Left renal cortex interstitium (tissue), 4 donors: ENCODE measurements around the gene ERMAP. TPM values are rescaled to one million over a fixed set of nuclear protein-coding genes. Genes with fewer than 3 reads are reported as not detected.
"Not testable (repeated sequence)": the region's sequence is repeated elsewhere in the genome, so short reads cannot be mapped to it uniquely, and the experiment has no call there.

Experiments
- DNase-seq, 4 donors: peaks; one replicate each; pipeline ENCODE4 v3.0.0-alpha.2; 2013; ENCODE audit warnings: low read depth in 4 of 4, low spot score in 2 of 4, missing footprints in 1 of 4
- polyA plus RNA-seq, 4 donors: library from polyadenylated mRNA; unstranded; fragments of 120-200 nt; gene quantifications; one replicate each; pipeline ENCODE4 v1.2.1, GENCODE V29; 2013; ENCODE audit not compliant: insufficient read length in 4 of 4

ERMAP gene
- polyA plus RNA-seq, 4 donors = 18.0 to 23.7 (median 22.3) TPM

DNA sequence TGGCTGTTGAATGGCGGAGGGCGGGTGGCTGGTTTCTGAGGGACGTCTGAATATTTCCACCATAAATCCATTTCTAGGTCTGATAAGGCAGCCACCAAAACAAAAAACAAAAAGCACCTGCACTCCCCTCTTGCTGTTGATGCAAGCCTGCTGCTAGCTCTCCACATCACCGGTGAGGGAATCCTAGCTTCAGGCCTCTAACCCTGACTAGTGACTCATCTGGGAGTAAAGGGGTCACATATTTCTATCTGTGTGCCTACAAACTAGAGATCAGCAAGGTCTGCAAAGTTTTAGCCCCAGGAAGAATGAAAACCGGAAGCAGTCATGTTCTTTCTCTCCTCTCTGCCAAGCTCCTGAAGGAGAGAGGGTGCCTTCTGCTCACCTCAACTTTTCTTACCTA is 10.3 kb upstream of the ERMAP start:
- DNase-seq = no peak

- no peak for DNase-seq
Observed at GRCh38 chr1:42807056-42807668, 9.8 kb upstream of the ERMAP start.

GRCh38 chr1:42814815-42815214 is 2.1 kb upstream of the ERMAP start:
- DNase-seq = not testable (repeated sequence)

DNA sequence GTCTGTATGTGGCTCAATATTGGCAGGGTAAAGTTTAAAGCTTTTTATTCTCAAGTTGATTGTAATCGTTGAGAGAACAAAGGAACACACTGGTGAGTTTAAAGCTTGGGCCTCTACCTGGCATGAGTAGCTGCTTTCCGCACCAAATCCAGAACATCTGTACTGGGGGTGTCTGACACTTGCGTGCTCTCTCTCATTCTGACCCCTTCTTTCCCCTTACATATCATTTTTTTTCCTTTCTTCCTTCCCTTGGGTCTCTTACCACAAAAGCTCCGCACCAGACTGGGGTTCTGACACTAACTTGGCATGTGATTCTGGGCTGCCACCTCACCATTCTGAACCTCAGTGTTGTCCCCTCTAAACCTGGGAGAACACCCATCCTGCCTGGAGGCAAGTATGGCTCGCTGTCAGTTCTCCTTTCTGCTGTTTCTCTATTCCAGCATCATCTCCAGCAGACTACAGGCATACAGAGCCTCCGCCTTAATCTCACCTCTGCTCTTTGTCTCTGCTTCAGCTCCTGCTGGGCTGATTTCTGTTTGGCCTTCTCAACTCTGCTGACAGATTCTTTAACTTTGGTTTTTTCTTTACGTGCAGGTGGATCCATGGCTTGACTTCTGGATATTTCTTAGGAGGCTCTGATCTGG is 859 bp upstream of the ERMAP start:
- DNase-seq = peak in 1 of 4 donors; percentile 15

DNA sequence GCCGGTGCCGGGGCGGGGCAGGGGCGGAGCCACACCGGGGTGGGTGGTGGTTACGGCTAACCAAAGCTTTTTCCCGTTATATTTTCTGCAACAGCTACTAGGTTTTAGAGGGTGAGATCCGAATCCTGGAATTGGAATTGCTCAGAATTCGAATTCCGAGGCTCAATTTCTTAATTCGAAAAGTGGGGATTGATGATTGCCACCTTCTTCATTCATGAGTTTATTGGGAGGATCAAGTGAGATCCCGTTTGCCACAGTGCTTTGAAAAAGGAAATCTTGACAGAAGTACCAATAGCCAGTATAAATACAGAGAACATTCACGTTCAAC is 482 bp downstream of the ERMAP start:
- DNase-seq = no peak

DNA sequence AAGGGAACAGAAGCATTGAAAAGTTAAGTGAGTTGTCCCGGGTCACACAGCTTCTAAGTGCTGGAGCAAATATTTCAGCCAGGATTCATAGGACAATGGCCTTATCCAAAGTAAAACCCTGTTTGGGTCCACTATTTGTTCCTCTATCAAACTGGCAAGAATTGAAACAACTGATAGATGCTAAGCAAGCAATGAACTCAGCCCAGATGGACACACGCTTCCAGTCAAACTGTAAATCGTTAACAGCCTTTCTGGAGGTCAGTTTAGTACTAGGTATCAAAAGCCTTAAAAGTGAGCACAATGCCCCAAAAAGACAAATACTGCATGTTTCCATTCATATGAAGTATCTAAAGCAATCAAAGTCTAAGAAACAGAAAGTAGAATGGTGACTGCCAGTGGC is 1.1 kb downstream of the ERMAP start:
- DNase-seq = no peak

DNA sequence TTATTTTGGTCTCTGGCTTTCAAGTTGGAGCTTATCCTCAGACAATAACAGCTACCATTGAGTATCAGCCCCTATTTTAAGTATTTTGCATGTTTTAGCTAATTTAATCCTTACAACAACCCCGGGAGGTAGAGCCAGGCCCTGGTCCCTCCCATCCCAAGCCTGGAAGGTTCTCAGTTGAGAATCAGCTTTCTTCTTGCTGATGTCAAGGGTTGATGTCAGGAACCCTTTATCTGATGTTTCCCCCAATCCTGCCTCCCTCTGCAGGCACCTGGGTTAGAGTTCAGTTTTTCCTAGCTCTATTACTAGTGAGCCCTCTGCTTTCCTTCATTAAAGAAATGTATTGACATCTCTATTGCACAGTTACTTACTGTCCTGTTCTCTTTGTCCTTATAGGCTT is 3.9 kb downstream of the ERMAP start:
- no peak for DNase-seq

DNA sequence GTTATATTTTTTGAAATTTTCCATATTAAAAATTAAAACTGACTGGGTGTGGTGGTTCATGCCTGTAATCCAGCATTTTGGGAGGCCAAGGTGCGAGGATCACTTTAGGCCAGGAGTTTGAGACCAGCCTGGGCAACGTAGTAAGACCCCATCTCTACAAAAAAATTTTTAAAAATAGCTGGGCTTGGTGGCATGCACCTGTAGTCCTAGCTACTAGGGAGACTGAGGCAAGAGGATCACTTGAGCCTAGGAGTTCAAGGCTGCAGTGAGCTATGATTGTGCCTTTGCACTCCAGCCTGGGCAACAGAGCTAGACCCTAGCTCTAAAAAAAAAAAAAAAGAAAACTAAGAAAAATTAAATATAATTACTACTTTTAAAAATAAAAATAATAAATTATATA is 4.8 kb downstream of the ERMAP start:
- no peak for DNase-seq

GRCh38 chr1:42822800-42823392 is 6.0 kb downstream of the ERMAP start:
- DNase-seq = peak in 2 of 4 donors; percentile 7 to 19

DNA sequence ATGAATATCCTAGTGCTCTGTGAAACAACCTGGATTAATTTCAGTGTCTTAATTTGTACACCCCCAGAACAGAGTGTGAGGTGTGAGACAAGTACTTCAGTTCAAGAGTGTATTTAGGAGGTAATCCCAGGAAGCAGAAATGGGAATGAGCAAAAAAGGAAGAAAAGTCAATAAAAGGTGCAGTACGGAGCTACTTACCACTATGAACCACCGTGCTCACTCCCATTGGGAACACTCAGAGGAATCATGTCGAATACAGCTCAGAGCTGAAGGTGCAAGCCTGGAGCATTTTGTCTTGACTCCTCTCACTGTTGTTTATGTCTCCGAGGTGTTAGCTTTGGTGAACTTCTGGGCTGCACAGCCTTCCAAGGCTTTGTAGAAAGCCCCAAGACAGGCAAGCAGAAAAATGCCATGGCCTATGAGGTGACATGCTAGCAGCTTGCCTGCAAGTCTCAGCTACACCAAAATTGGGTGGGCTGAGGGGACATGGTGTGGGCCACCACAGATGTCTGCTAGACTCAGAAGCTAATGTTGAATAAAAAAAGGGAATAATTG is 7.6 kb downstream of the ERMAP start:
- DNase-seq = no peak

DNA sequence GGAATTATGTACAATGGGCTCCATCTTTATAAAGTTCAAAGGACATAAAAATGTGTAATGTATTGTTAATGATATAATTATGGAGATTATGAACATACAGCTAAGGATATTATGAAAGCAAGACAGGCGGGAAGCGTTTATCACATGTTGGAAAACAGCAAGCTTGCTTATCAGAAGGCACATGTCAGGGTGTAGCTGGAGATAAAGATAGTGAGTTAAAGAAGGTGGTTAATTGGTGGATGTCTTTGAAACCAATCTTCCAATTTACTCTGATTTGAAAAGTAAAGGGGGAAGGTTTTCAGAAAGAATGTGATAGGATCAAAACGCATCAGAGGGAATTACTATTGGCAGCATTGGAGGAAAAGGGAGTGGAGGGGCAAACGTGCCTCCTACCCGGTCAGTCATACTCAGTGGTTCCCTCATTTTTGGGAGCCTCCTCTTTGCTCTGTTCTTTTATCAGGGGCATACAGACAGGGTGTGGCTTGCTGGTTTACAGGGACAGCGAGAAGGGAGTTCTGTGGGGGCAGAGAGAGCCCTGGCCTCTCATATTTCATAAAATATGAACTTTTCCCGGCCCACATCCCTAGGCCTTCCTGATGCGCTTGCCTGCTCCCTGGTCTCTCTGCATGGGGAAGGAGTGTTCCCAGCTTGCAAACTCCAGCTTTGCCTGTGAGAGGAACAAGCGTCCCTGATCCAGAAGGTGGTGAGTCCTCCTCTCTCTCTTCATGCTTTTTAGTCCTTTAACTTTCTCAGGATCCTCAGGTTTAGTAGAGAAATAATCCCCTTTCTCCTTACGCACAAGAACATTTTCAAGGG is 8.3 kb downstream of the ERMAP start:
- no peak for DNase-seq

GRCh38 chr1:42830631-42831030 is 13.7 kb downstream of the ERMAP start:
- no peak for DNase-seq

GRCh38 chr1:42831273-42831672 is 14.4 kb downstream of the ERMAP start:
- no peak for DNase-seq

- DNase-seq = no peak
Observed at GRCh38 chr1:42832641-42833240, 15.8 kb downstream of the ERMAP start.

DNA sequence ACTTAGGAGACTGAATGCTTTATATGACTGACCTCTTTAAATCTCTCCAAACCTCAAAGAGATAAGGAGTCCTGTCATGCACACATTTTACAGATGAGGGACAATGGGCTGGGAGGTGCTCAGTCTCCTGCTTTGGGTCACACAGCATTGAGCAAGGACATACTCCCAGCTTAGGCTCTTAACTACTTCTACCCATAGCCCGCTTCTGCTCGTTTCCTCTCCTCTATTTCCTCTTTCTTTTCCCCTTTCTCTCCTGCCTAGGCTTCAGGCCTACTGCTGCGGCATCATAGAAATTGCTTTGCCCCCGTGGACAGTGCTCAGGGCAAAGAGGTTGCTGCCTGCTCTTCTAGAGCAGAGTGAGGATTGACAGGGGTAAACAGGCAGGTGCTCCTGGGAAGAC is 17.1 kb downstream of the ERMAP start:
- no peak for DNase-seq

- no peak for DNase-seq
Observed at GRCh38 chr1:42834803-42835202, 17.9 kb downstream of the ERMAP start.

- DNase-seq = no peak
Observed at GRCh38 chr1:42835422-42835821, 18.5 kb downstream of the ERMAP start.

- DNase-seq = no peak
Observed at GRCh38 chr1:42837709-42838108, 20.8 kb downstream of the ERMAP start.

GRCh38 chr1:42838482-42839190 is 21.7 kb downstream of the ERMAP start:
- no peak for DNase-seq

DNA sequence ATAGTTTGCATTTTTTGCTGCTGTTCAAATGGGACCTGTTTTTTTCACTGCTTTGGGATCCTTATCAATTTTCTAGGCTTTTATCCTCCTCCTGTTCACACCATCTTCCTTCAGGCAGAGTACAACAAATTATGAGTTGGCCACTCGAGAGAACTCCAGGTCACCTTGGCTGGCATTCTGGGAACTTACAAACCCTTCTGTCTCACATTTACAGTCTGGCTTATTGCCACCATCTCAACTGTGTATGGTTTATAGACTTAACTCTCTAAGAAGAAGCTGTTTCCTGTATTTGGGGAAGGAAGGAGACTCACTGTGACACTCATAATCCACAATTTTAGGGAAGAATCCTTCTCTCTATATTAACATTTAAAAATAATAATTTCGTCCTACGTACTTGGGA is 24.1 kb downstream of the ERMAP start:
- DNase-seq = no peak
